Measurements from ENCODE around the gene RAET1L. TPM values are rescaled to one million over a fixed set of nuclear protein-coding genes. Genes with fewer than 3 reads are reported as not detected.

RAET1L gene
- total and polyA plus RNA-seq, 2 of the 4 experiments (the other 2 are of a cell fraction) = not detected

- no peak overlapping the region for H3K9ac ChIP-seq (ENCODE audit: low read depth, low read length)
- H2AFZ ChIP-seq (replicated peaks; ENCODE audit: low read length, poor library complexity) = no peak overlapping the region
- no peak overlapping the region for H3K56ac ChIP-seq (ENCODE audit: extremely low read depth, insufficient read depth, low read length)
- H2BK15ac ChIP-seq (ENCODE audit: low read depth, low read length) = no peak overlapping the region
- H3K27ac ChIP-seq (ENCODE audit: insufficient read depth, low read length) = no peak overlapping the region
- no peaks in the 10 kb centered on the region for H3K79me1 ChIP-seq (ENCODE audit: low read depth in 1 of 2, low read length in 2 of 2)
- no peak overlapping the region for H3K14ac ChIP-seq (replicated peaks; ENCODE audit: low read depth, low read length)
- no peak overlapping the region for H3K4ac ChIP-seq (ENCODE audit: low read depth, low read length)
- TF ChIP-seq MXI1 (IDR thresholded peaks at IDR 0.05; ENCODE audit: borderline replicate concordance, low read depth, low read length) = no peak
- TF ChIP-seq CTCF (conservative IDR thresholded peaks at IDR 0.05; ENCODE audit: low read depth, low read length) = no peak
- TF ChIP-seq SMC3 (IDR thresholded peaks at IDR 0.05; ENCODE audit: low read depth, low read length) = no peak
- no peak for TF ChIP-seq MAZ (IDR thresholded peaks at IDR 0.05; ENCODE audit: borderline replicate concordance, low read depth, low read length)
- no peak for TF ChIP-seq CHD1 (IDR thresholded peaks at IDR 0.05; ENCODE audit: low read depth, low read length)
- TF ChIP-seq RFX5 (IDR thresholded peaks at IDR 0.05; ENCODE audit: low read depth, low read length) = no peak
- TF ChIP-seq NFE2L2 (IDR thresholded peaks at IDR 0.05; ENCODE audit: low read depth, low read length) = no peak
- no peak for TF ChIP-seq POLR2A (IDR thresholded peaks at IDR 0.05; ENCODE audit: low read depth, low read length)
- TF ChIP-seq ELK1 (IDR thresholded peaks at IDR 0.05; ENCODE audit: borderline replicate concordance, low read depth, low read length) = no peak
- no peak for TF ChIP-seq RAD21 (IDR thresholded peaks at IDR 0.05; ENCODE audit: low read length)
- no peak for TF ChIP-seq FOS (IDR thresholded peaks at IDR 0.05; ENCODE audit: low read depth, low read length)
- TF ChIP-seq RCOR1 (IDR thresholded peaks at IDR 0.05; ENCODE audit: insufficient replicate concordance, low read length) = no peak
- TF ChIP-seq MAFK (IDR thresholded peaks at IDR 0.05; ENCODE audit: low read depth, low read length) = no peak
- no peak for TF ChIP-seq USF2 (IDR thresholded peaks at IDR 0.05; ENCODE audit: low read depth, low read length)
- TF ChIP-seq CEBPB (IDR thresholded peaks at IDR 0.05; ENCODE audit: low read depth, low read length) = no peak
- TF ChIP-seq BHLHE40 (IDR thresholded peaks at IDR 0.05; ENCODE audit: low read depth, low read length) = no peak
- H4K5ac ChIP-seq (ENCODE audit: low read depth, low read length) = no peak overlapping the region
- H3K4me1 ChIP-seq (ENCODE audit: control insufficient read depth, insufficient read depth, low read length) = no peaks in the 10 kb centered on the region
- H2BK20ac ChIP-seq (ENCODE audit: low read depth, low read length) = no peak overlapping the region
- in situ Hi-C loops (cut with MboI; ENCODE audit: low sequenced_read_pairs) = no loop called here
- ATAC-seq (ENCODE audit: low read depth) (no peak), DNase-seq (no peak)
- ChIA-PET CTCF (no interaction called here), POLR2A (ENCODE audit: unreplicated experiment) (no interaction called here)
- no peaks in the 10 kb centered on the region for H3K36me3 ChIP-seq (ENCODE audit: control insufficient read depth, insufficient read depth, low read length)
- H2BK5ac ChIP-seq (ENCODE audit: low read depth, low read length, poor library complexity, severe bottlenecking) = no peak overlapping the region
- H3K27me3 ChIP-seq (ENCODE audit: control insufficient read depth, insufficient read depth, low read length) = peaks cover 63% of the 10 kb centered on the region
- H3K23ac ChIP-seq (ENCODE audit: low read depth, low read length) = no peak overlapping the region
- H3K4me3 ChIP-seq (ENCODE audit: insufficient read depth, low read depth, low read length) = no peak overlapping the region
- dilution Hi-C loops (cut with HindIII; ENCODE audit: low sequenced_read_pairs, unreplicated experiment) = no loop called here
- no peaks in the 10 kb centered on the region; the same call in 1 of the 2 replicates for H4K20me1 ChIP-seq (ENCODE audit: insufficient read depth, low read length)
- no TSS peak for BruUV-seq (replicated peaks)
- H4K8ac ChIP-seq (ENCODE audit: low read depth in 2 of 2, low read length in 2 of 2) = no peak overlapping the region
- H2AK9ac ChIP-seq (replicated peaks; ENCODE audit: low read depth, low read length, poor library complexity) = no peak overlapping the region
- H3K9me1 ChIP-seq (ENCODE audit: insufficient read depth, low read length) = no peaks in the 10 kb centered on the region
- H3K4me2 ChIP-seq (ENCODE audit: low read depth, low read length) = no peak overlapping the region
- no peak overlapping the region for H2AK5ac ChIP-seq (ENCODE audit: low read depth, low read length)
- WGBS, 2 experiments (ENCODE audit: extremely low coverage in 2 of 2, insufficient read length in 1 of 2) = no CpG with 5 or more reads among the region's 5 CpGs
- no peak overlapping the region for H4K91ac ChIP-seq (ENCODE audit: insufficient read depth, low read depth, low read length)
- peaks cover 21% of the 10 kb centered on the region for H3K9me3 ChIP-seq (ENCODE audit: control insufficient read depth, insufficient read depth, low read length)
- intact Hi-C loops (cut with micrococcal nuclease) = no loop called here
- H3K18ac ChIP-seq (ENCODE audit: low read depth, low read length) = no peak overlapping the region
- no peak overlapping the region for H2BK120ac ChIP-seq (ENCODE audit: low read depth, low read length)
Measured at GRCh38 chr6:149985481-149985937, 39.8 kb downstream of the RAET1L start.

Data from IMR-90 (cell line).